ENCODE results near the gene EI24. TPM values are rescaled to one million over a fixed set of nuclear protein-coding genes. Genes with fewer than 3 reads are reported as not detected.

The EI24 gene
- total and polyA plus RNA-seq, 9 of the 15 experiments (the other 6 are each of a cell fraction or from before 2014, with no cell fraction given): 50.4 to 260 (median 168) TPM

- no peak for TF ChIP-seq POLR3G (IDR thresholded peaks at IDR 0.05; ENCODE audit: extremely low read depth, insufficient read length, insufficient replicate concordance)
- 0 out of 2 replicates have a peak, but pooled peaks have one; percentile 90 for TF ChIP-seq CREB3 (tag; conservative IDR thresholded peaks at IDR 0.05; ENCODE audit: low read depth)
- no peak for TF ChIP-seq ZNF740 (CRISPR knock-in tag; IDR thresholded peaks at IDR 0.05)
- TF ChIP-seq ZNF740 (tag; IDR thresholded peaks at IDR 0.05): no peak
- TF ChIP-seq PTTG1 (tag; IDR thresholded peaks at IDR 0.05; ENCODE audit: low read depth): no peak
- no peak for TF ChIP-seq ELF4 (CRISPR knock-in tag; IDR thresholded peaks at IDR 0.05)
- peak; percentile 25 for TF ChIP-seq ETS1 (conservative IDR thresholded peaks at IDR 0.05; ENCODE audit: control insufficient read depth, low read depth, low read length)
- TF ChIP-seq PHB (CRISPR knock-in tag; IDR thresholded peaks at IDR 0.05): 0 out of 2 replicates have a peak, but pooled peaks have one; percentile 86
- TF ChIP-seq MXI1 (IDR thresholded peaks at IDR 0.05; ENCODE audit: low read depth, low read length): no peak
- no peak; the same call in 1 of the 2 replicates for TF ChIP-seq TRIM25 (IDR thresholded peaks at IDR 0.05; ENCODE audit: borderline replicate concordance)
- TF ChIP-seq ZNF57 (CRISPR knock-in tag; IDR thresholded peaks at IDR 0.05): no peak
- TF ChIP-seq TBP (optimal IDR thresholded peaks at IDR 0.05; ENCODE audit: low read depth, low read length): peak; percentile 96
- peak; percentile 82 for TF ChIP-seq CTCFL (IDR thresholded peaks at IDR 0.05; ENCODE audit: borderline replicate concordance, insufficient read depth, low read depth, low read length, poor library complexity, severe bottlenecking)
- no peak for TF ChIP-seq MEF2A (IDR thresholded peaks at IDR 0.05; ENCODE audit: control insufficient read depth, low read depth, low read length)
- peak; percentile 41; the same call in 1 of the 2 replicates for TF ChIP-seq SOX6 (IDR thresholded peaks at IDR 0.05)
- peak; percentile 94 for TF ChIP-seq NFRKB (IDR thresholded peaks at IDR 0.05; ENCODE audit: low read depth)
- peak; percentile 86 for TF ChIP-seq VEZF1 (CRISPR knock-in tag; IDR thresholded peaks at IDR 0.05)
- no peak for TF ChIP-seq NR3C1 (CRISPR knock-in tag; IDR thresholded peaks at IDR 0.05)
Observed at GRCh38 chr11:125625630-125626287, 56.5 kb downstream of the EI24 start (continued).
